HG03521 (cell line): ENCODE results near the gene RNU1-1.
"Not testable (repeated sequence)": the region's sequence is repeated elsewhere in the genome, so short reads cannot be mapped to it uniquely, and the experiment has no call there.

Experiments used
- ATAC-seq: cut with Tn5 transposase; IDR thresholded peaks from one replicate; pipeline ENCODE4 v1.9.1; 2021; ENCODE audit warnings: mild to moderate bottlenecking, moderate library complexity; ENCODE audit not compliant: unreplicated experiment

RNU1-1 gene

DNA sequence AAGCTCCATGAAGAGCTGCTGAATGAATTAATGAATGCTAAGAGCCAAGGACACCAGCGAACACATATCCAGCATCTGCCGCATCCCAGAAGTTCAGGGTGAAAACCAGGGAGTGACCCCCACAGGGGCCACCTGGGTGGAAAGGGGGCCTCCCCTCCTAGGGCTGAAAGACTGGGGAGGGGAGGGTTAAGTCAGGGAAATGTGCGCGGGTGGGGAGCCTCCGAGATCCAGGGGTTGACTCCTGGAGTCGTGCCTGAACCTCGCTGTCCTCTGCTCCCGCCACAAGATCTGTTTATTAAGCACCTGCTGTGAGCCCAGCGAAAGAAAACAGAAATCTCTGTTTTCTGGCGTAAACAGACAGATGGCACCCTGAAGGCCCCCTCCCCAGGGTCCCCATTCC lies 16.0 kb downstream of the RNU1-1 start:
- ATAC-seq: not testable (repeated sequence)

DNA sequence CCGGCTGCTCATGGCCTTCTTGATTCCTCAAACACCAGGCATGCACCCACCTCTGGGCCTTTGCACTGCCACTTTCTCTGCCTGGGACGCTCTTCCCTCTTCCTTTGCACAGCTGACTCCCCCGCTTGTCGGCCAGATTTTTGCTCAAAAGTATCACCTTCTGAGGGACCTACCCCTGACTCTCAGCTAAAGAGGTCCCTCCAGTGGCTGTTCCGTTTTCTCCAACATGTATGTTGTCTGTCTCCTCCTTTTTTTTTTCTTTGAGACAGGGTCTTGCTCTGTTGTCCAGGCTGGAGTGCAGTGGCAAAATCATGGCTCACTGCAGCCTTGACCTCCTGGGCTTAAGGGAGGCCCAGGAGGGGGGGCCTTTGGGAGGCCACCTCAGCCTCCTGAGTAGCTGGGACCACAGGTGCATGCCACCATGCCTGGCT lies 16.6 kb downstream of the RNU1-1 start:
- not testable (repeated sequence) for ATAC-seq

DNA sequence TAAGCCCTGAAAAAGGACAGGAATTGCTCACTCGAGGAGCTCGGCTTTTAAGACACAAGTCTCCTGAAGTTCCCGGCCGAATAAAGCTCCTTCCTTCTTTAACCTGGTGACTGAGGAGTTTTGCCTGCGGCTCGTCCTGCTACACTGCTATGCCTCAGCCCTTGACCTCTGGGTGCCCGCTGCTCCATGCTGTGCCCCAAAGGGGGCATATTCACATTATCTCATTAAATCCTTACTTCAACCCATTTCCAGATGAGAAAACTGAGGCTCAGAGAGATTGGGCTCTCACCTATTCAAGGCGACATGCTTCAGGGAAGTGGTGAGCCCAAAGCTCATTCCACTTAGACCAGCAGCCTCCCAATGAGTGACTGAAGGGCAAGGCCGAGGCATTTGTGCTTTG lies 20.4 kb downstream of the RNU1-1 start:
- ATAC-seq: not testable (repeated sequence)

DNA sequence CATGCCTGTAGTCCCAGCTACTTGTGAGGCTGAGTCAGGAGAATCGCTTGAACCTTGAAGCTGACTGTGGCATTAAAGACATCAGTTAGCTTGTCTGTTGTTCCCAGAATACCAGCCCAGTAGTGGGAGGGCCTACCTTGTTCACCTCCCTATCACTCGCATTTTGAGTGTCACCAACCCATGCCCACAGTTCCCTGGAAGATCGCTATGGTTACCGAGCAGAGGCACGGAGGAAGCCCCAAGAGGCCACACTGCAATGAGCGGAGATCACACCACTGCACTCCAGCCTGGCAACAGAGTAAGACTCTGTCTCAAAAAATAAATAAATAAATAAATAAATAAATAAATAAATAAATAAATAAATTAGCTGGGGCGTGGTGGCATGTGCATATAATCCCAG lies 21.1 kb downstream of the RNU1-1 start:
- not testable (repeated sequence) for ATAC-seq

DNA sequence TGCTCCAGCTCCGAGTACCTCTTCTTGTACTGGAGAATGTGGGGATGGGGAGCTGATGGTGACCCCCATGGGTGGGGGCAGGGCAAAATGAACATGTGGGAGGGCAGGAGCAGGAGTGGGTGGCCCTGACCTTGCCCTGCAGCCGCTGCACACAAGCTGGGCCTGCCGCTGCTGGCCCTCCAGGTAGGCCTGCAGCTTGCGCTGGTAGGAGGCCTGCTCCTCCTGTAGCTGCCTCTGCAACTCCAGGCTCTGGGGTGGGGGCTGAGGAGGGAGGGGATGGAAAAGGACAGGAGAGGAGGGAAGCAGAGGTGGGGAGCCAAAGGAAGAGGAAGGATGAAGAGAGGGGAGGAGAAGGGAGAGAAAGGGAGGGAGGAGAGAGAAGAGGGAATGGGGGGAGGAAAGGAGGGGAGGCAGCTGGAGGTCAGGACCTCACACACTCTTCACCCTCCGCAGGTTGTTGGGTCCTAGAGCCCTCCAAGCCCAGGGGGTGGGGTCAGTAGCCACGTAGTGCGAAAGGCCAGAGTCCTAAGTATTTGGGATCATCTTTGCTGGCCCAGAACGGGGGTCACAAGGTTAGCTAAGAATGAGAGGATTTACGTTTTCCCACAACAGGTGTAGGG lies 22.9 kb downstream of the RNU1-1 start:
- no peak for ATAC-seq

DNA sequence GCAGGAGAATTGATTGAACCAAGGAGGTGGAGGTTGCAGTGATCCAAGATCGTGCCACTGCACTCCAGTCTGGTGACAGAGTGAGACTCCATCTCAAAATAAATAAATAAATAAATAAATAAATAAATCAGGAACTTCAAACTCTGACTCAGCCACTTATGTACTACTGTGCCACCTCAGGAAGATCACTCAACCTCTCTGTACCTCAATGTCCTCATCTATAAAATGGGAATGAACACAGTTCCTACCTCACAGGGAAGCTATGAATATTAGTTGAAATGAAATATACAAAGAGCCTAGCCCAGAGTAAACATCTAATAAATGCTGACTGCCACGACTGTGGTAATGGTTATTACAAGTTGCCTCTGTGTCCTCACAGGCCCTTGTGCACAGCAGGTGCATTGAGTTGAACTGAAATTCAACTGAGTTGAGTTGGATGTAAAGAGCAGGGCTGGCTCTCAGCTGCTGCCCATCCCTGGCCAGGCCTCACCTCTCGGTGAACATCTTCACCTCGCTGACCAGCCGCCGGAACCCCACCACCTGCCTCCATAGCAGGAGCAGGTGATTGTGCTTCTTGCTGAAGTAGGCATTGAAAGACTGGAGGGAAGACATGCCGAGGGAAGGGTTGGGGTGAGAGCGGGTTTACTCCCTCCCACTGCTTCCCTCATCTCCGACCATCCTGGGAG lies 24.7 kb downstream of the RNU1-1 start:
- ATAC-seq: not testable (repeated sequence)

DNA sequence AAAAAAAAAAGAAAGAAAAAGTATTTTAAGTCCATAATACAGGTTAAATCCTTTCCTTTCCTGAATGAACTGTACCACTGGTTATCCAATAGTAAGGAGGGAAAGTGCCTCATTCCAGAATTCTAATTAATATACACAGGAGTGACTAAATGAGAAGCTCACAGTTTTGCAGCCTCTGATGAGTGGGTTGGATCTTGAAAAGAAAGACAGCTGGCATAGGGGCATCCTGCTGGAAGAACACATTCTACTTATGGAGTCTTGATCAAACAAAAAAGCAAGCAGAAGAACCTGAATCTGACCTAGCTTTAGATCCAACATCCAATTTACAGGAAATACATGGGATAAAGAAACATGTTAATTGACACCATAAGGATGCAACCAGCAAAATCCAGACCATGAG lies 27.1 kb downstream of the RNU1-1 start:
- ATAC-seq: not testable (repeated sequence)

DNA sequence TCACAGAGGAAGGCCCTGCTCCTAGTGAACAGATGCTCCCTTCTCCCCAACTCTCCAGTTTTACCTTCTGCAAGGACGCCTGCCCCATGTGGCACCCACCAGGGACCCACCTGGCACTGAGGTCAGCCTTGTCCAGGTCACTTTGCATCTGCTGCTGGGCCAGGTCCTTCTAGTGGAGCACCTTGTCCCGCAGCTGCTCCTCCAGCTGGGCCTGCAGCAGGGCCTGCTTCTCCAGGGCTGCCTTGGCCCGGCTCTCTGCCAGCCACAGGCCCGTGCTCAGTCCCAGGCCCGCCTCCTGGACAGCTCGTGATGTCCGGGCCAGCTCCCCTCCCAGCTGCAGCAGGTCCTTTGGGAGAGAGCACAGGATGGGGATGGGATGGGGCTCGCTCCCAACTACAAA lies 27.8 kb downstream of the RNU1-1 start:
- not testable (repeated sequence) for ATAC-seq

DNA sequence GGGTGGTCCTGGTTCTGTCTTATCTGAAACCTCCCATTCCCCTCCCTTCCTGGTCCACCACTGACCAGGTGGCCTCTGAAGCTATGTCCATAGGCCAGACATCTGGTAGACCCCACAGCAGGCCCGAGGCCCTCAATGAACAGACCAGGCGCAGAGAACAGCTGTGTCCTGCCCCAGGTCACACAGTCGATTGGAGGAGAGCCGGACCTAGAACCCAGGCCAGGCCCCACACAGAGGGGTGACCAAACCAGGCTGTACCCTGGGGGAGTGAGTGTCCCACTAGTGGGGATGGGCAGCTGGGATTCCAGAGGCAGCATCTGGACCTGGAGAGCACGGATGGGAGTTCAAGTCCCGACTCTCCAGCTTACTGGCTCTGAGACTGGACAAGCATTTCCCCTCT lies 29.2 kb downstream of the RNU1-1 start:
- ATAC-seq: no peak

DNA sequence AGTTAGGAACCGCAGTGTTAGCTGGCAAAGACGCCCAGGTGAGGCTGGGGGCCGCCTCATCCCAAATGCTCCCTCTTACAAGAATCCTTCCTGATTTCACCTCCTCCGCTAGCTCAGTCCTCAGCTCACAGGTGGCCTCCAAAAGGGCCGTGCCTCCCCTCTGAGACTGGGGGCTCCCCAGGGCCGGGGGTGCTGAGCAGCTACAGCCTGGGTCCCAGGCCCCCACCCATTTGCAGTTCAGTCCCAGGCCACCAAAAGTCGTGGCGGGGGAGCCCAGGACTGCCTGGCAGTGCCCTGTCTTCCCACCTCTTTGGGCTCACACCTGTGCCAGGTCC lies 29.6 kb downstream of the RNU1-1 start:
- ATAC-seq: no peak

DNA sequence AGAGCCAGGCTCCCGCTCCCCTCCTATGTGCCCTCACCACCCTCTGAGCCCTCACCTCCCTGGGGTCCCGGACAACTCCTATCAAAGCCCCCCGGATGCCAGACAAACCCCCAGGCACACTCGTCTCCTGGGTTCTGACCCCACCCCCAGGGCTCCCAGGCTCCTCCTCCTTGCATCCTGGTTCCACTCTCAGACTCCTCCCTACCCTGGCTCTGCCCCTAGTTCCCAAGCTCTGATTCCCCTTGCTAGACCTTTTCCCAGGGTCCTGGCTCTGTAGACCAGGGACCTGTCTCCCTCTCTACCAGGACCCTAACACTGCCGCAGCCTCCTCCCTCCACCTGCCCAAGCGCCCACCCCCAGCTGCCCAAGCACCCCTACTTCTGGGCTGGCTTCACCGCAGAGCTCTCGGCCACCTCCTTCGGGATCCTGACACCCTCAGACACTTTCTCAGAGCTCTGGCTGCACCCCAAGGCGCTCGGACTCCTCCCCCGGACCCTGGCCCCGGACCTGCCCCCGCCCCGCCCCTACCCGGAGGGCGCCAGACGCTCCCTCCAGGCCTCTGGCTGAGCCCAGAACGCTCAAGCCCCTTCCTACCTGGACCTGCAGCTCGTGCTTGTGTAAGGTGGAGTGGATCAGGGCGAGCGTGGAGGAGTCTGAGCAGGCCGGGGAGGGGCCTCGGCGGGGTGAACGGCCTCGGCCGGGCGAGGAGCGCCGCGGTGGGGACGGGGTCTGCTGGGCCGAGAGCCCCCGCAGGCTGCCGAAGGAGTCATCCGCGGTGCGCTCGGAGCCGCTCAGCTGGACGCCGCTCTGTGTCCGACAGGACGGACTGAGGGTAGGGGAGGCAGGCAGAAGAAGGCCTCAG lies 30.2 kb downstream of the RNU1-1 start:
- not testable (repeated sequence) for ATAC-seq

DNA sequence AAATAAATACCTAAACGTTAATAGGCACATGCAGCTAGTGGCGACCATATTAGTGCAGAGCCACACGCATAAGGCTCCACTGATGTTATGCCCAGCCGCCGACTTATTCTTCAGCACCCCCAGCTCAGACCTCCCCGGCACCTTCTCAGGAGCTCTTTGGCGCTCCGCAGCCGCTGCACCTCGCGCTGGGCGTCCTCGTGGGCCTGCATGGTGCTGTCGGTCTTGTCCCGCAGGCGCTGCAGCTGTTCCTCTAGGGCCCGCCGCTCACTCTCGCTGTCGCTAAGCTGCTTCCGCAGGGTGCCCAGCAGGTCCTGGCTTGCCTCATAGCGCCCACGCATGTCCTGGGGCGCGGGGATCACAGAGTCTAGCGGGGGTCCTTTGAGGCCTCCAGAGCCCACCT lies 30.9 kb downstream of the RNU1-1 start:
- ATAC-seq: not testable (repeated sequence)

DNA sequence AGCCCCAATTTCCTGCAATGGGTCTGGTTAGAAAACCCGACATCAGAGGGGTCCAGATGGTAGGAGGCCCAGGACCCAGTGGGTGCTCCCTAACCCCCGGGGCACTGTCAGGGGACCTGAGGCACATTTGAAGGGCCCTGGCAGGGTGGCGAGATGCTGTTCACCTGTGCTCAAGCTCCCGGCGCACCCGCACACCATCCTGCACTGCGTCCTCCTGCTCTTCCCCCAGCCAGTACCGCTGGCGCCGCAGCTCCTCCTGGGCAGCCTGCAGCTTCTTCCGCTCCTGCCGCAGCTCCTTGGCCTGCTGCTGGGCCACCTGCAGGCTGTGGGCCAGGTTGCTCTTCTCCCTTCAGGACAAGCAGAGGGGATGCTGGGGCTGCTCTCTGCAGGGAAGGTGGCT lies 36.0 kb downstream of the RNU1-1 start:
- ATAC-seq: no peak

DNA sequence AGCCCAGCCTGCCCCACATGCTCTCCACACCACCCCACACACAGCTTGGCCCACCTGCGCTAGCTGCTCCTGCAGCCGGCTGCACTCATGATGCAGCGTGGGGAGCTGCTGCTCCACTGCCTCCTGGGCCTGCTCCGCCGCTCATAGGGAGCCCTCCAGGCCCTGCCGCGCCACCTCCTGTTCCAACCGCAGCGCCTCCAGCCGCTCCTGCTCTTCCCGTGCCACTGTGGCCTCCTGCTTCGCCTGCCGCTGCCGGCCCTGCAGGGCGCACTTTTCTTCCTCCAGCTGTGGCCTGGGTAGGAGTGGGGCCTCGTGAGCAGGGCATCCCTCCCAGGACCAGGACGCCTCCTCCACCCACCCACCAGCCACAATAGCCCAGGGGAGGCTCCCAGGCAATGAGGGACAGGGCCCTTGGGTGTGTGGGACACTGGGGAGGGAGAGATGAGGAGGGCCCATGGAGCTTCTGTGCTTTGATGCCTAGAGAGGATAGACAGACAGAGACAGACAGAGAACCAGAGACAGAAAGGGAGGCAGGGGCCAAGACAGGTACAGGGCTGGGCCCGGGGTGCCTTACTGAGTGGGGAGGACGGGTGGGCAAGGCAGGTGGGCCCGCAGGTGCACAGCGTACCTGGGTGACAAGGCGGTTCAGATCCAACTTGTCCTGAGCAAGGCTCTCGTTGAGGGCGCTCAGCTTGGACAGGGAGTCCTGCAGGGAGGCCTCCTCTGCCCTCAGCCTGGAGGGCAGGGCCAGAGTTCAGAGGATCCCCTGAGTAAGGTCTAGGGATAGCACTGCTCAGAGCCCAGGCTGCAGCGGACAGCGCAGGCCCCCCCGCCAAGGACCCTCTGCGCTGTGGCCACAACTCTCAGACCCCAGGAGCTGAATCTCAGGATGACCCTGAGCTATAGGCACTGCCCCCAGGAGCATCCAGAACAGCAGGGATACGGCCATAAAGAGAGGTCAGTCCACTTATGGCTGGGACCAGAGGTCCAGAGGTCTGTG lies 38.0 kb downstream of the RNU1-1 start:
- not testable (repeated sequence) for ATAC-seq

DNA sequence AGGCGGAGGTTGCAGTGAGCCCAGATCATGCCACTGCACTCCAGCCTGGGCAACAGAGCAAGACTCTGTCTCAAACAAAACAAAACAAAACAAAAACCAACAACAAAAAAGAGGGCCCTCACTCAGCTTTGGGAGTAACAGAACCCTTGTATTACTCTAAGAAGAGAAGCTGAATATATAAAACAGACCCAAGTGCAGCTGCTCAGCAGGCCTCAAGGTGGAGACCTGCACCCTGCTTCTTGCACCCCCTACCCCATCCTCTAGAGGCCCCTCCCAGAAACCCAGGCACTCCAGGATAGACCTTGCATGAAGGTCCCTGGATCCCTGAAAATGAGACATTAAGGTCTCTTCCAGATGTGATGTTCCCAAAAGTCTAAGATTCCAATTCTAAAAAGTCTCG lies 39.2 kb downstream of the RNU1-1 start:
- ATAC-seq: not testable (repeated sequence)

DNA sequence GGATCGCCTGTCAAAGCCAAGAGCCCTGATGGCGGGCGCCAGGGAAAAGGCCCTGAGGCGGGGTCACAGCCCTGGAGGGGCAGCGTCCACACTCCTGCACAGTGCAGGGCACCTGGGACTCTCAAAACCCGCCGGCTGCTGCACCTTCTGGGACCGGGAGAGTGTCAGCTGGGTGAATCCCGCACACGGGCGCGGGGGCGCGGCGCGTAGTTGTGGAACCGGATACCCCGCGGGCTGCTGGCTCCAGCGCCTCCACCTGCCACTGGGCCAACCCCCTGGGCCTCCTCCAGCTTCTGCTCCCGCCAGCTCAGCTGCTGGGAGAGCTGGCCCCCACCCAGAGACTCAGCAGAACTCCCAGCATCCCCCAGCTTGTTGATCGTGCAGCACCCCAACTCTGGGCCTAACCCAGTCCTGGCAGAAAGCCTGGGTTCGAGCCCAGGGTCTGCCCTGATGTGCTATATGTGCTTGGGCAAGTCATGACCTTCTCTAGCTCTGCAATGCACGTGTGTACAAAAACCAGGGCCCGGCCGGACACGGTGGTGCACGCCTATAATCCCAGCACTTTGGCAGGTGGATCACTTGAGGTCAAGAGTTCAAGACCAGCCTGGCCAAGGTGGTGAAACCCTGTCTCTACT lies 39.8 kb downstream of the RNU1-1 start:
- ATAC-seq: no peak

DNA sequence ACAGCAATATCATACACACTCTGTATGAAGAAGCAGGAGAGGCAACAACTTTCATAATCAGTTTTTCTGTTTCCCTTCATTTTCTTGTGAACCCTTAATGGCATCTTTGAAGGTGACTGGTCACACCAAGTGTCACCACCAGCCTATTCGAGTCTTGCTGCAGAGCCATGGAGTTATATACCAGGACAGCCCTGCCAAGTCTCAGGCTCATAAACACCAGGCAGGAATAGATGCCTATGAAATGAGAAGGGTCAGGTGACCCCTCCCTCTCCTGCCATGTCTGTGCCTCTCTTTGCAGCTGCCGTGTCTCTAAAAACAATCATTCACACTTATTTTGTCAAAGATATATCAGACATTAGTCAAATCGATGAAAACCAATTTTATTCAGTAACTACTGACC lies 45.5 kb downstream of the RNU1-1 start:
- ATAC-seq: no peak

DNA sequence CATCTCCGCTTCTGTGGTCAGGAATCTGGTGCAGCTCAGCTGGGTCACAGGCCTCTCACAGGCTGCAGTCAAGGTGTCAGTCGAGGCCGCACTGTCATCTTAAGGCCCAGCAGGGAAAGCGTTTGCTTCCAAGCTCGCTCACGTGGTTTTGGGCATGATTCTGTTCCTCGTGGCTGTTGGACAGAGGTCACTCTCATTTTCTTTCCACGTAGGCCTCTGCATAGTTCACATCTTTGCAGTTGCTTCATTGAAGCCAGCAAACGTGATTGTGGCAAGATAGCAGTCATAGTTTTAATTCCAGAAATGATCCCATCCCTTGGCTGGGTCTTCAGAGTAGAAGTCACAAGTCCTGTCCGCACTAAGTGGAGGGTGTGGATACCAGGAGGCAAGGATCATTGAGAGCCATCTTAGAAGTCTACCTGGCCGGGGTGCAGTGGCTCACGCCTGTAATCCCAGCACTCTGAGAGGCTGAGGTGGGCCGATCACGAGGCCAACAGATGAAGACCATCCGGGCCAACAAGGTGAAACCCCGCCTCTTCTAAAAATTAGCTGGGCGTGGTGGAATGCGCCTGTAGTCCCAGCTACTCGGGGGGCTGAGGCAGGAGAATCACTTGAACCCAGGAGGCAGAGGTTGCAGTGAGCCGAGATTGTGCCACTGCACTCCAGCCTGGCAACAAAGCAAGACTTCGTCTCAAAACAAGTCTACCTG lies 49.0 kb downstream of the RNU1-1 start:
- no peak for ATAC-seq
